HG03108 (cell line): ENCODE data around the gene CADM2.

Experiments used
- ATAC-seq: cut with Tn5 transposase; IDR thresholded peaks from one replicate; pipeline ENCODE4 v1.9.1; 2021; ENCODE audit warnings: moderate library complexity; ENCODE audit not compliant: unreplicated experiment

Gene CADM2

DNA sequence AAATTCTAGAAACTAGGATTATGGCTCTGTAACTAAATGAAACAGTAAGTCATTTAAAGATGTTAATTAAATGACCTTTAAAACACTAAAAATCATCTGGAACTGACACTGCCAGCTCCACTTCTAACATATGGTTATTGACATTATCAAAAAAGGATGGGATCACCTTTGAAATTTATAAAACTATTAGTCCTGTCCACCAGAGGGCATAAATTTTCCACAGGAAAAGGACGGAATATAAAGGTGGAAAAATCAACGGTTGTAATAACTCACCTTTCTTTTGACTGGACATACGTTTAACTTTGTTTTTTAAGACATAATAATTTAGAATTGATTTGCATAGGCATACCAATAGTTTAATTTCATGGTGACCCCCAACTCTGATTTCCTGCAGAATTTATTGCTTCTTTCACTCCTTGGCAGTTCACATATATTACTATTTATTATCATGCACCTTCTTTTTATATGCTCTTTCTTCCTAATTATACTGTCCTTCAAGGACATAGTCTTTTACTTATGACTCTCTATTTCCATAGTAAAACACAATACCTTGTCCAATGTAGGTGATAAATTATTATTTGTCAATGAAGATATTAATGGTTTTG is 345.7 kb downstream of the CADM2 start:
- no peak for ATAC-seq

DNA sequence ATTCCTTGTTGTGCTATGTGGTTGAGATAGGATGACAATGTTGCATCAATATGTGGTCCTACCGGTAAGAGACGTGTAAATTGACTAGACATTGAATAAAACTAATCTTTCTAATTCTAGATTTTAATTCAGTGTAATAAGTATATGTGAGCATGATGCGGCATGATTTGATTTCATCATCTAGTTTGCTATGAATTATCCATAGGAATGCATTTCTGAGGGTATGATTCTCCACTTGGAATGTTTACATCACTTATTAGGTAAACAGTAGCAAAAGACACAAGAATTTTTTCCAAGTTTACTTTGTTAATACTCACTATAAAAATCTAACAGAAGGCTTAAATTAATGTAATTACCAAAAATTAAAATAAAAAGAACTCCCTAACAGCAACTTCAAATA is 353.5 kb downstream of the CADM2 start:
- no peak for ATAC-seq

DNA sequence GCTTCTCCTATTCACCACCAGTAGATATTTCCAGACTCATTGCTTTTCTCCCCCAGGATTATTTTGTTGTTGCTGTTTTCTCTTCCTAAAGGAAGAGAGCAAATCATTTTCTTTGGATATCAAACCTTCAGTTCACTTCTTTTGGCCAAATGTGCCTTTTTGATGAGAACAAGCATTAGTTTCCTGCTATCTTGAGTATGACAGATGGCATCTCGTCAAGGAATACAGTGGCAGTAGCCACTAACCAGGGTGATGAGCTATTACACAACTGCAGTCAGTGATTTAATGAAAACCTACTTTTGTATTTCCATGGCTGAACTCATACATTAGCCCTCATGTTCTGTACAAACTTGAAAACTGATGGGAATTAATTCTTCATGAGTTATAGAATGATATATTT is 354.6 kb downstream of the CADM2 start:
- no peak for ATAC-seq

DNA sequence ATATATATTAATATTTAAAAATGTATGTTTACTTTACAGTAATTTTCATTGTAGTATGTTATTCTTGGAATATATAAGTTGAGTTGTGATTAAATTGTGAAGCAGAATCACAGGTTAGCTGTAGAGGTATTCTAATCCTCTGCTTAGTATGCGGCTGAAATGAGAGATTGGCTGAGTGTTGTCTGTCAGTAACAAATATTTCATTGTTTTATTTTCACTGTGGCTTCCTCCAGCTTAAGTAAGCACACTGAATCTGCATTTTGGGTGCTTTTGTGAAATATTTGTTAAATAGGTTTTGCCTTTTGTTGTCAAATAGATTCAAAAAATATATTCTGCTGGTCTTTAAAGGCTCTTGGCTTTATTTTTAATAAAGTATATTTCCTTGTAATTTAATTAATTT is 357.5 kb downstream of the CADM2 start:
- ATAC-seq, result no peak

DNA sequence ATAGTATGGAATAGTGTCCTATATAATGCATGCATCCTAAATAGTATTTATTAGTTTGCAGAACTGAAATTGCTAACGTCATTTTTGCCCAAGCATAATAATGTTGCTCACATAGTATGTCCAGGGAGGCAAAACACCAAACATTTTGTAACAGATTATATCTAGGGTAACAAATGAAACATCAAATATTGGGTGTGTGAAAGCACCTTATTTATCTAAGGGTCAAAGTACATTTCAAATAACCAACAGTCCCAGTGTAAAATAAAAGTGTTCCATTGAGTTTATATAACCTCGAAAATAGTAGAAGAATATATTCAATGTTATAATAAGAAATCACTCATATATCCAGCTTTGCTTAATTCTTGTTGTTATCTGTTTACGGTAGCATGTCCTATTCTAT is 363.1 kb downstream of the CADM2 start:
- ATAC-seq, result no peak

DNA sequence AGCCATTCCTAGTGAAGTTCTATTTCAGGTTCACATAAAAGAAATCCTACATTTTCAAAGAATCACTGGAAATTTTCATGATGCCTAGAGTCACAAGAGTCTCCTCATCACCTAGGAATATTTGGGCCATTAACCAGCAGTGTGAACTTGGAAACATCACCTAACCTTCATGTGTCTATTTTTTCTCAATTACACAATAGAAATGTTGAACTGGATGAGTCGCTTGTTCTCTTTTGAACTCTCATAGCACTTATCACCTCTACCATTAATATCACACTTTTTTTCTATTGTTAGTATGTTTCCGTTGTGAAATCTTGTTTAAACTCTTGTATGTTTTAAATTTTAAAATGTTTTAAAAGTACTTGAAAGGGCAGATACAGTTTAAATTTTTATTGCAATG is 371.3 kb downstream of the CADM2 start:
- ATAC-seq, result no peak

DNA sequence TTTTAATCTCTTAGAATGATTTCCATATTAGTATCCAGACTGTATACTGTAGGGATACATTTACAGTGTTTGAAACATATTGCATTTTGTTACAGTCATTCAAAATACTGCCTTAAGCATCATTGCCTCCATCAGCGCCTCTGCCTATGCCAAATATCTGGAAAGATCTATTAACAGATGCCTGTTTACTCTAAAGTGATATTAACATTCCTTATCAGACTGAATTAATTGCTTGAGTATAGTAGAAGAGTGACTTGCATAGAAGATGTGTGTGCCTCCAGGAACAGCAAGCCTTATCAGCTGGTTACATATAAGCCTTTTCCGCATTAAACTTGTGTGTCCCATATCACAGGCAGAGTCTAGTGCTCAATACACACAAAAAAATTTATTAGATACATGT is 379.1 kb downstream of the CADM2 start:
- no peak for ATAC-seq

DNA sequence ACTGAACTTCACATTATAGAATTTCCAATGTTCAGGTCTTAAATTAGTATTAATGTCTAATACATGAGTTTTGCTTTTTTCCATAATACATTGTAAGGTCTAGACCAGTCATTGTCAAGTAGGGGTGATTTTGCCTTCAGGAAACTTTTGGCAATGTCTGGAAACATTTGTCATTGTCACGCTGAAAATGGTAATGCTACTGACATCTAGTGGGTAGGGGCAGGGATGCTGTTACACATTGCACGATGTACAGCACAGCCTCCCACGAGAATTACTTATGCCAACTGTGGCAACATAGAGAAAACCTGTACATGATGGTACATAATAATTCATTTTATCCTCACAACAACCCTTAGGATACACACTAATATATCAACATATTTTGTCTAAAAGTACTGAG is 384.1 kb downstream of the CADM2 start:
- ATAC-seq, result no peak

DNA sequence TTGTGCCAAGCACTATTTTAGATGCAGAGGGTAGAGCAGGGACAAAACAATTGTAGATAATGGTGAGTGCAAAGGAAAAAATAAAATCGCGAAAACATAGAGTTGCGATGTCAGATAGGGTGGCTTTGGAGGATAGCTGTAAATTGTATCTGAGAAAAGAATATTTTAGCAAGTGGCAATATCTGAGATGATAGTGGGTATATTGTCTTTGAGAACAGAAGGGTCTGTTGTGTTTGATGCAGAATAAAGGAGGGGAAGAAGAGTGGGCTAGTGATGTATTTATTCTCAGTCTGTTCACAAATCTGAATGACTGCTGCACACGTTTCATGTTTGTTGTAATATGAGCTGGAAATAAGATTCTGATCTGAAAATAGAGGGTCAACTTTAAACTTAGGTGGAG is 396.8 kb downstream of the CADM2 start:
- ATAC-seq, result no peak

DNA sequence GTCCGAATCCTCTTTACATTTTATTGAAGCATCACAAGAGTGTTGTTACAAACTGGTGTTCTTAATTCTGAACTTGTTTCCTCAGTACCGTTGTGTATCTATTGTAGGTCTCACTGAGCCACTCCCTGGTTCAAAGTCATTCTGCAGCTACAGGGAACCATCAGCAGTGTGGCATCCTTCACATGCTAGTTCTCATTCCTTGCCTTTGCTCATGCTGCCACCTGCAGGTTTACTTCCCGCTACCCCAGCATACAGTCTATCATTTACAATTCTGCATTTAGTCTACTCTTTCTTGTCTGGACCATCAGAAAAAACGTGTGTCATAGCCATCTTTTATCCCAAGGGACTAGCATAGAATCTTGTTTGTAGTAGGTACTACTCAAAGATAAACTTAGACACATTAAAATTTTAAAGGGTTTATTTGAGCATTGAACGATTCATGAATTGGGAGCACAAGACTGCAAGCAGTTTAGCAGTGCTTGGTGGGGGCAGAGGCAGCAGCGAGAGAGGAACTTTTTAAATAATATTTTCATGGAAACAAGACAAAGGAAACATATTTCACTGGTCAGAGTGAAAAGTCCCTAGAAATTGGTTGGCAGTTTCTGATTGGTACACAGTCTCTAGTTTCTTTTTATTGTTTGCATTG is 402.1 kb downstream of the CADM2 start:
- no peak for ATAC-seq

DNA sequence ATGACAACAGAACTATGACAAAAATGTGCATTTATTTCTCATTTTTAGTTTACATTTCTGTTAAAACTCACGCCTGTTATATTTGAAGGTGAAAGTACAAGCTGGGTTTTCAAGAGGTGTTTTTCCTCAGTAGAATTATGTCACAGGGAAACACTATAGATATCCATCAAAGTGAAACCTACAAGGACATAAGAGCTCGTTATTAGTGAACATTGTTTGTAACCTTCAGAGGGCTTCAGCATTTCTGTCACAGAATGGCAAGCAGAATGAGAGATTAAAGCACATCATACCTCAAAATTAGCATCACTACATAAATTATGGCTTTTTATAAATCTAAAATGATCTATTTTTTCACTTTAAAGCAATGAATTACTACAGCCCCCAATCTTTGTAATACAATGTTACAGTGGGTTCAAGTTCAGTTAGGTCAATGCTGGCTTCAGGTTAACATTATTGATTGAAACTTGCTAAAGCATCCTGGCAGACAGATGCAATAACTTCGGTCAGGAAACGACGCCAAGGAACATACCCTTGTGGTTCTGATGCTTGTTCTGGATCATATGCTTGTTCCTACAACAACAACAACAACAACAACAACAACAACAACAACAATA is 405.6 kb downstream of the CADM2 start:
- no peak for ATAC-seq

DNA sequence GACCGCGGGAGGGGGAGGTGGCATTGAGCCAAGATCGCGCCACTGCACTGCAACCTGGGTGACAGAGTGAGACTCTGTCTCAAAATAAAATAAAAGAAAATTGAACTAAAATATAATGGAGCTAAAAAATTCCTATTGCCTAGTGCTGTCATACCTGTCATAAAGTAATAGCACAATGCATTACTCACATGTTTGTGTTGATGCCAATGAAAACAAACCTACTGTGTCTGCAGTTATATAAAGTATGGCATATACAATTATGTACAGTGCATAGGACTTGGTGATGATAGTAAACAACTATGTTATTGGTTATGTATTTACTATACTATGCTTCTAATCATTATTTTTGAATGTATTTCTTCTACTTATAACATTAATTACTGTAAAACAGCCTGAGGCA is 411.6 kb downstream of the CADM2 start:
- no peak for ATAC-seq

DNA sequence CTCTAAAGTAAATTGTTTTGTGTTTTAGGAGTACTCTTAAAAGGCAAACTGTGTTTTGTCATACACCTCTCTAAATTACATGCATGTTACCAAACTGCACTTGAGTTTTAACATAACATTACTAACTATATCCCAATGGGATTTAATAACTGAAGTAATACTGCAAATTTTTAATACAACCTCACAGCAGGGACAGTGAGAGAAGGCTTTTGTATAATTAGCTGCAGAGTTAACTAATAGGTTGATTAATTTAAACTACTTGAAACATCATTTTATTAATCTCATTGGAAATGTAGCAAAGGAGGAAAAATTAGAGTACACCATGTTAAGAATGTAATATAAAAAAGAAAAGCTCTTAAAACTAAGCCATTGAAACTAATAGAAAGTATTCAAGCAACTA is 417.3 kb downstream of the CADM2 start:
- no peak for ATAC-seq

DNA sequence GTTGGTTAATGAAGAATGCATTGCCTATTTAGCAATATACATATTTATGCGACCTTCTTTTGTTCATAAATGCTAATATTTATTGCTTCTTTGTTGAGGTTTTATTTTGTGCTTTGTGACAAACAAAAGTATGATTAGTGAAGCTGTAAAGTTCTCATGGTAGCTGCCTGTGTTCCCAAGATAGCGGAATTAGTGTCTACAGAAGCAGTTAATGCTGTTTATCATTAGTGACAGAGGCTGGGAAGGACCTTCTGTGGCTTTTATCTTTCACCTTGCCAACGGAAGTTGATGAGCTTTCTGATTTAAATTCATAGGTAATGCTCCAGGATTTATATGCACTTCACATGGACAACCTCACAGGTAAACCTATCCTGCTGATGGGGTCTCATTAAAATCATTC is 418.3 kb downstream of the CADM2 start:
- ATAC-seq, result no peak

DNA sequence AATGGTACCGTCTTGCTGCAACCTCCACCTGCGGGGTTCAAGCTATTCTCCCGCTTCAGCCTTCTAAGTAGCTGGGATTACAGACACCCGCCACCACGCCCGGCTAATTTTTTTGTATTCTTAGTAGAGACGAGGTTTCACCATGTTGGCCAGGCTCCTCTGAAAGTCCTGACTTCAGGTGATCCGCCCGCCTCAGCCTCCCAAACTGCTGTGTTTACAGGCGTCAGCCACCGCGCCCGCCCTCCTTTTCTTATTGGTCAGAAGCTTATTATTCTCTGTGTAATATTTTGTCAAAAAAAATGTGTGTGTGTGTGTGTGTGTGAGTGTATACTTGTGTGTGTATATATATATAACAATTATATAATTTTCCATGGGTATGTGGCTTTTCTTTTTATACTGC is 425.6 kb downstream of the CADM2 start:
- ATAC-seq, result no peak

DNA sequence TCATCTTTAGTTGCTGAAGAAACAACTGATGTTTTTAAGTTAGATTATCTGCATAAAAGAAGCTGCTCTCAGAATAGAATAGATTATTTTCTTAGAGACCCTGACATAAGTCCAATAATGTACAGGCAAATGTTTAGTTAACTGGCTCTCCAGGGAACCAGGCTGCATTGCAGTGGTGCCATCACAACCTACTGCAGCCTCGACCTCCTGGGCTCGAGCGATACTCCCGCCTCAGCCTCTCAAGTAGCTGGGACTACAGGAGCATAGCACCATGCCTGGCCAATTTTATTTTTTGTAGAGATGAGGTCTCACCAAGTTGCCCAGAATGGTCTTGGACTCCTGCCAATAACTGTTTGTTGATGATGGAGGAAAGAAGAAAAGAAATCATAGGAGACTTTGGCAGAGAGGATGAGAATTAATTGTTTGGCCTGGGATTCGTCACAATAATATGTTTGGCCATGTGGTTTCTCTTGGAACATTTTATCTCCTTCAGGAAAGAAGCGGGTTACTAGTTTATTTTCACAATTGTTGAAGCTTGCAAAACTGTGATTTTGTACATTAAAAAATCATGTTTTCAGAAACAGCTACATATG is 429.2 kb downstream of the CADM2 start:
- no peak for ATAC-seq

DNA sequence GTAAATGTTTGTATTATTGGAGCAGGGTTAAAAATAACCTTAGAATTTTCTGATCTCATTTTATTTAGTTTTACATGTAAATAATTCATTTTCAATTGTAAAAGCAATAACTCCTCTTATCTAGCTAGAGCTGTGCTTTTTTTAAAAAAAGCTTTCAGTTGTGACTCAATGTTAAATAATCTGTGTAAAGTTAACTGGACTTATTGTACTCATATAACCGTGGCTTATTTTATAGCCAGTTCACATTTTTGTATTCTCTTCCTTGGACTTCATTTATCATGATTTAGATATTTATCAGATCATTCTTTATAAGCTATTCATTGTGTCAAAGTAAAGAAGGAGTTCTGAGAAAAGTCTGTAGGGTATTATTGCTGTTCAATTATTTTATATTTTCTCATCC is 435.6 kb downstream of the CADM2 start:
- ATAC-seq, result no peak

DNA sequence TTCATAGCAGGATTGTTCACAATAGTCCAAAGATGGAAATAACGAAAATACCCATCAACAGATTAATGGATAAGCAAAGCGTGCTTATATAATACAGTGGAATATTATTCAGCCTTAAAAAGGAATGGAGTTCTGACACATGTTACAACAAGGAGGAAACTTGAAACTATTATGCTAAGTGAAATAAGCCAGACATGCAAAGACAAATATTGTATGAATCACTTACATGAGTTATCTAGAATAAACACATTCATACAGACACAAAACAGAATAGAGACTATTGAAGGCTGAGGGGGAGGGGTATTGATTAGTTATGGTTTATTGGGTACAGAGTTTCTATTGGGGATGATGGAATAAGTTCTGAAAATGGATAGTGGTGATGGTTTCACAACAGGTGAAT is 438.6 kb downstream of the CADM2 start:
- no peak for ATAC-seq

DNA sequence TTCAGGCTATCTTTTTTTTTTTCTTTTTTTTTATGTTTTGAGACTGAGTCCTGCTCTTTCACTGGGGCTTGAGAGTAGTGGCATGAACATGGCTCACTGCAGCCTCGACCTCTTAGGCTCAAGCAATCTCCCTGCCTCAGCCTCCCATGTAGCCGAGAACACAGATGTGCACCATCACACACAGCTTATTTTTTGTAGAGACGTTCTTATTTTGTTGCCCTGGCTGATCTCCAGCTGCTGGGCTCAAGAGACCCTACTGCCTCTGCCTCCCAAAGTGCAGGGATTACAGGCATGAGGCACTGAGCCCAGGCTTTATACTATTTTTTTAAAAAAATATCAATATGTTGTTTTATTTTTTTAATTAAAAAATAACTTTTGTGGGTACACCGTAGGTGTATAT is 467.3 kb downstream of the CADM2 start:
- ATAC-seq, result no peak

DNA sequence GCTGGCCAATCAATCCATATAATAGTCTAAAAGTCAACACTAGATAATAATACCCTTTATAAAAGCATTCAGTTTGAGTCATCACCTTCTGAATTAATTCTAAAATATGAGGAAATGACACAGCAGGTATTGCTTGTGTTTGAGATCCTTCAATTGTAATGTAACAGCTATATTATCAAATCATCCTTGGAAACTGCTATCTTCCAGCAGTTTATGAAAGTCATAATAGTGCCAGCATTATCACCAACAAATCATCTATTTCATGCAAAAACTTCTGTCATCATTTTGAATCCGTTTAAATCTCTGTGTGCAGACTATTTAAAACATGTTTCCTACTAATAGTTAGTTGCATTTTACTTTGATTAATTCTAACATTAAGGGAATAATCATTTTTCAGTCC is 468.7 kb downstream of the CADM2 start:
- no peak for ATAC-seq

DNA sequence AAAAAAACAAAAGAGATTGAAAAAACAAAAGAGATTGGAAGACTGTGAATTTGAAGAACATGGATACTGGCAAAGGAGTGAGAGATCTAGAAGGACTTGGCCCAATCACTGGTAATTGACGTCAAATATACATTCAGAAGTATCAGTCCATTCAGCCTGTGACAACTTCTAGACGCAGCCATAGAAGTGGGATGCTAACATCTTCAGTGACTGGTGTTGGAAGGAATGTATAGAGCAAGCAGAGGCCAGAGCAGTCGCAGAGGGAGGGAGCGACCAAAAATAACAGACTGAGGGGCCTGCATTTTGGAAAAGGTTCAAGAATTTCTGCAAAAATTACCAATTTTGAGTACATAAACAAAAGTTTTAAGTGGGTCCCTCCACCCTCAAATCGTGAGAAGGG is 473.3 kb downstream of the CADM2 start:
- no peak for ATAC-seq

DNA sequence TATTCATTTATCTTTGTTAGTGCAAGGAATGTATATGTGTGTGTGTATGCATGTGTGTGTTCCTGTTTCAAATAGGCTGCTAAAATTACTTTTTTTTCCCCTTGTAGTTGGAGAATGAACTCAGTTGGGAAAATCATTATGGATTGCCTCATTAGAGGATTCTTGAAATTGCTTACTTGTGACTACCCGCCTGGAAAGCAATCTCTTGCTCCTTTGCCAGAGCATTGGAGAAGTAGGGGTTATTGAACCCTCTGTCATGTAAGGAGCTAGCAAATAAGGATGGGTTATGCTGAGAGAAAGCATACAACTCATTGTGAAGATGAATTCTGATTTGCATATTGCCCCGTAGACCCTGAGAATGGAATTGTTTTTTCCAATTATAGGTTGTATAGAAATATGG is 474.5 kb downstream of the CADM2 start:
- no peak for ATAC-seq
